GM19455 (cell line): ENCODE measurements around the gene HSPA4.

Experiments used
- ATAC-seq: cut with Tn5 transposase; IDR thresholded peaks from one replicate; pipeline ENCODE4 v1.9.1; 2021; ENCODE audit not compliant: unreplicated experiment

The HSPA4 gene

GRCh38 chr5:133154274-133155075 is 102.7 kb downstream of the HSPA4 start:
- no peak for ATAC-seq

DNA sequence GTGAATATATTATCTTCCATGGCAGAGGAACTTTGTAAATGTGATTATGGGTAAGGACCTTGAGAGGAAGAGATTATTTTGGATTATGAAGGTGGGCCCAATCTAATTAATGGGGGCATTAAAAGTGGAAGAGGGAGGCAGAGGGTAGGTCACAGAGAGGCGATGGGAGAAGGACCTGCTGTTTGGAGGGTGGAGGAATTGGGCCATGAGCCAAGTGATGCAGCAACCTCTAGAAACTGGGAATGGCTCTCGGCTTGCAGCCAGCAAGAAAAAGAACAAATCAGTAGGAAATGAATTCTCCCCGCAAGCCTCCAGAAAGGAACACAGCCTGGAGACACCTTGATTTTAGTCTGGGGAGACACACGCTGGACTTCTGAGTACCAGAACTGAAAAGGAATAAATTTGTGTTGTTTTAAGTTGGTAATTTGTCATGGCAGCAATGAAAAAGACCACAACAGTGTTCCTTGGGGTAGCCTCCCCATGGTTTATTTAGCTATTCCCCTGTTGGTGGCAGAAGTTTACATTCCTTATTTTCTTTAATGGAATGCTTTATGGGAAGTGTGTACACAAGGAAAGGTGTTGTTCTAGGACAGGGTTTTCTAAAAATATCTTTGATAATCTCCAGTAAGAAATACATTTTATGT is 103.6 kb downstream of the HSPA4 start:
- ATAC-seq, result no peak
